RWPE2 (cell line): ENCODE data around the gene CCNH.

Source experiments
- ATAC-seq: fragments of 200-7000 bp; cut with Tn5 transposase; 3 replicates; pipeline ENCODE4 v1.9.1; 2021; ENCODE audit warnings: low read depth
- DNase-seq: peaks from one replicate; pipeline ENCODE4 v3.0.0-alpha.2; 2020; ENCODE audit warnings: low spot score
- H3K27ac ChIP-seq: fragments of 450-650 bp; 2 replicates; pipeline ENCODE4 v1.5.1; 2017; ENCODE audit warnings: mild to moderate bottlenecking; ENCODE audit not compliant: poor library complexity, severe bottlenecking
- H3K27me3 ChIP-seq: fragments of 250-450 bp; sonication (Bioruptor Pico); 2 replicates; pipeline ENCODE4 v1.5.1; 2021; ENCODE audit warnings: mild to moderate bottlenecking, moderate library complexity; ENCODE audit not compliant: insufficient read depth, poor library complexity, severe bottlenecking
- H3K36me3 ChIP-seq: fragments of 250-450 bp; sonication (Bioruptor Pico); 2 replicates; pipeline ENCODE4 v1.5.1; 2020; ENCODE audit warnings: low read depth, mild to moderate bottlenecking, moderate library complexity
- H3K4me1 ChIP-seq: fragments of 250-450 bp; sonication (Bioruptor Pico); 2 replicates; pipeline ENCODE4 v1.5.1; 2021; ENCODE audit warnings: mild to moderate bottlenecking, moderate library complexity; ENCODE audit not compliant: insufficient read depth, poor library complexity, severe bottlenecking
- H3K4me3 ChIP-seq: fragments of 250-450 bp; sonication (Bioruptor Pico); 2 replicates; pipeline ENCODE4 v1.5.1; 2021; ENCODE audit warnings: mild to moderate bottlenecking, moderate library complexity; ENCODE audit not compliant: severe bottlenecking
- H3K9me3 ChIP-seq: fragments of 250-450 bp; sonication (Bioruptor Pico); 2 replicates; pipeline ENCODE4 v1.5.1; 2021; ENCODE audit warnings: mild to moderate bottlenecking, moderate library complexity; ENCODE audit not compliant: severe bottlenecking
- CTCF ChIP-seq: fragments of 450-650 bp; IDR thresholded peaks from one replicate; pipeline ENCODE4 v1.5.1; 2017; ENCODE audit warnings: mild to moderate bottlenecking, moderate library complexity; ENCODE audit not compliant: poor library complexity, severe bottlenecking

CCNH gene

GRCh38 chr5:87400305-87400899, 12.3 kb downstream of the CCNH start:
- DNase-seq (no peak), ATAC-seq (peak; percentile 73)
- TF ChIP-seq CTCF: peak; percentile 97
- Histone ChIP-seq H3K27ac (peak overlapping the region; percentile 43), H3K27me3 (no peaks in the 10 kb centered on the region), H3K4me1 (peaks cover 18% of the 10 kb centered on the region), H3K36me3 (peaks cover 100% of the 10 kb centered on the region), H3K9me3 (no peaks in the 10 kb centered on the region), H3K4me3 (no peak overlapping the region)

- no peak for DNase-seq
- Histone ChIP-seq H3K36me3 (peaks cover 100% of the 10 kb centered on the region), H3K4me3 (no peak overlapping the region)
Measured at GRCh38 chr5:87399720-87400119, 13.0 kb downstream of the CCNH start.

DNA sequence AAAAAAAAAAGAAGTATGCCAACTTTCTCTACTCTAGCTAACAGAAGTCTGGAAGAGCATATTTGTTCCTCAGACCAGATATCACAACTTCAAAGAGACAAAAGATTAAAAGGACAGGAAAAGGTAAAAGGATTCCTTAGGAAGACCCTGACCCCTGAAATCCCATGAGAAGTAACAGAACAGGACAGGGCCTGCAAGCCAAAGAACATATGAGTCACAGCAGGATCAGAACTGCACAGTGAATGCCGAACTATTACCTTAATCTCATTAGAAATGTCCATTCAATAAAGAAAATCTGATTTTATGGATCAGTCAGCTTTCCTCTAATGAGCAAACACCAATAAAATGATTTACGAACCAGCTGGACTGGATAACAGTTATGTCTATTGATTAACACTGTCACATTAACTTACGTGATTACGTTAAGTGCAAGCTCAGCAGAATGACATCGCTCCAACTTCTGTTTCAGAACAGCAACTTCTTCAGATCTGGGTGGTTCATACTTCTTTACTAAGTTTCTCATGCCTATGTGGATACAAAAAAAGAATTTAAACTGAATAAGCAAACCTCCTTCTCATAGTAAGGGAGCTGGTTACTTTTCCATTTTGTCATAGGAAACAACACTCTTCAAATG, 13.6 kb downstream of the CCNH start:
- Histone ChIP-seq H3K36me3 (peaks cover 100% of the 10 kb centered on the region), H3K27ac (peak overlapping the region; percentile 43)
- peak; percentile 35; the same call in 1 of the 3 replicates for ATAC-seq

More at GRCh38 chr5:87399720-87400119, 13.0 kb downstream of the CCNH start:
- Histone ChIP-seq H3K4me1 (peaks cover 24% of the 10 kb centered on the region), H3K27me3 (no peaks in the 10 kb centered on the region), H3K27ac (peak overlapping the region; percentile 43), H3K9me3 (no peaks in the 10 kb centered on the region)
- no peak for ATAC-seq
- TF ChIP-seq CTCF: no peak

GRCh38 chr5:87394411-87395165, 18.1 kb downstream of the CCNH start:
- peaks cover 100% of the 10 kb centered on the region for H3K36me3 ChIP-seq
- H3K4me1 ChIP-seq: peaks cover 39% of the 10 kb centered on the region
- ATAC-seq: peak; percentile 78
- no peak overlapping the region for H3K4me3 ChIP-seq
- TF ChIP-seq CTCF: no peak
- H3K9me3 ChIP-seq: peaks cover 2% of the 10 kb centered on the region
- no peak for DNase-seq
- H3K27me3 ChIP-seq: no peaks in the 10 kb centered on the region
- peak overlapping the region; percentile 88 for H3K27ac ChIP-seq

More for the DNA sequence above, 13.6 kb downstream of the CCNH start:
- Histone ChIP-seq H3K27me3 (no peaks in the 10 kb centered on the region), H3K9me3 (no peaks in the 10 kb centered on the region), H3K4me3 (no peak overlapping the region), H3K4me1 (peaks cover 30% of the 10 kb centered on the region)
- DNase-seq: no peak
- no peak for TF ChIP-seq CTCF
